Measurements from ENCODE around the gene ZC3H7A.

The ZC3H7A gene

GRCh38 chr16:11734025-11734652 lies 62.9 kb downstream of the ZC3H7A start:
- Histone ChIP-seq H3K79me2 (ENCODE audit: insufficient read depth, low read length) (peaks cover 15% of the 10 kb centered on the region), H3F3A (ENCODE audit: insufficient read depth, low read length) (no peaks in the 10 kb centered on the region), H4K20me1 (ENCODE audit: insufficient read depth, low read length) (no peaks in the 10 kb centered on the region), H3K4me2 (ENCODE audit: low read length) (peak overlapping the region; percentile 9; the same call in 1 of the 2 replicates), H3K4me3 (ENCODE audit: low read depth, low read length, poor library complexity, severe bottlenecking) (no peak overlapping the region), H3K9me3 (ENCODE audit: low read length) (no peaks in the 10 kb centered on the region), H3K9ac (ENCODE audit: low read length) (peak overlapping the region; percentile 24; the same call in 1 of the 2 replicates), H3K9me2 (ENCODE audit: low read depth, low read length) (no peaks in the 10 kb centered on the region), H3K27me3 (ENCODE audit: insufficient read depth, low read length) (no peaks in the 10 kb centered on the region), H2AFZ (ENCODE audit: low read length) (no peak overlapping the region), H3K4me1 (ENCODE audit: insufficient read depth, low read length, severe bottlenecking) (peaks cover 41% of the 10 kb centered on the region), H3K27ac (ENCODE audit: low read depth, low read length, poor library complexity, severe bottlenecking) (peak overlapping the region; percentile 62), H3K36me3 (ENCODE audit: insufficient read depth, low read length) (peaks cover 74% of the 10 kb centered on the region)
- TF ChIP-seq CTCF (IDR thresholded peaks at IDR 0.05; ENCODE audit: low read length): no peak
- no peak for TF ChIP-seq EZH2 (IDR thresholded peaks at IDR 0.05; ENCODE audit: borderline replicate concordance, low read length)

- no peak overlapping the region for H3K4me2 ChIP-seq (ENCODE audit: low read length)
- no peak overlapping the region for H3K9ac ChIP-seq (ENCODE audit: low read length)
- H3K9me2 ChIP-seq (ENCODE audit: low read depth, low read length): no peaks in the 10 kb centered on the region
- H3K79me2 ChIP-seq (ENCODE audit: insufficient read depth, low read length): no peaks in the 10 kb centered on the region
- H4K20me1 ChIP-seq (ENCODE audit: insufficient read depth, low read length): no peaks in the 10 kb centered on the region
- no peak overlapping the region for H3K4me3 ChIP-seq (ENCODE audit: low read depth, low read length, poor library complexity, severe bottlenecking)
- peaks cover 91% of the 10 kb centered on the region for H3K36me3 ChIP-seq (ENCODE audit: insufficient read depth, low read length)
- H3F3A ChIP-seq (ENCODE audit: insufficient read depth, low read length): no peaks in the 10 kb centered on the region
- TF ChIP-seq EZH2 (IDR thresholded peaks at IDR 0.05; ENCODE audit: borderline replicate concordance, low read length): no peak
- no peak for TF ChIP-seq CTCF (IDR thresholded peaks at IDR 0.05; ENCODE audit: low read length)
- no peak overlapping the region for H3K27ac ChIP-seq (ENCODE audit: low read depth, low read length, poor library complexity, severe bottlenecking)
- H3K9me3 ChIP-seq (ENCODE audit: low read length): no peaks in the 10 kb centered on the region
- H3K4me1 ChIP-seq (ENCODE audit: insufficient read depth, low read length, severe bottlenecking): peaks cover 25% of the 10 kb centered on the region
- H3K27me3 ChIP-seq (ENCODE audit: insufficient read depth, low read length): no peaks in the 10 kb centered on the region
- H2AFZ ChIP-seq (ENCODE audit: low read length): no peak overlapping the region
These were observed 65.8 kb downstream of the ZC3H7A start for GRCh38 chr16:11731222-11731621.

- Histone ChIP-seq H3F3A (ENCODE audit: insufficient read depth, low read length) (no peaks in the 10 kb centered on the region), H3K4me3 (ENCODE audit: low read depth, low read length, poor library complexity, severe bottlenecking) (no peak overlapping the region), H3K9ac (ENCODE audit: low read length) (no peak overlapping the region), H3K79me2 (ENCODE audit: insufficient read depth, low read length) (no peaks in the 10 kb centered on the region), H3K27me3 (ENCODE audit: insufficient read depth, low read length) (no peaks in the 10 kb centered on the region), H2AFZ (ENCODE audit: low read length) (no peak overlapping the region), H3K9me2 (ENCODE audit: low read depth, low read length) (no peaks in the 10 kb centered on the region), H3K36me3 (ENCODE audit: insufficient read depth, low read length) (peaks cover 91% of the 10 kb centered on the region), H3K9me3 (ENCODE audit: low read length) (no peaks in the 10 kb centered on the region), H3K4me2 (ENCODE audit: low read length) (no peak overlapping the region), H3K27ac (ENCODE audit: low read depth, low read length, poor library complexity, severe bottlenecking) (no peak overlapping the region), H4K20me1 (ENCODE audit: insufficient read depth, low read length) (no peaks in the 10 kb centered on the region), H3K4me1 (ENCODE audit: insufficient read depth, low read length, severe bottlenecking) (peaks cover 13% of the 10 kb centered on the region)
- TF ChIP-seq EZH2 (IDR thresholded peaks at IDR 0.05; ENCODE audit: borderline replicate concordance, low read length): no peak
- TF ChIP-seq CTCF (IDR thresholded peaks at IDR 0.05; ENCODE audit: low read length): no peak
These were observed 67.3 kb downstream of the ZC3H7A start for GRCh38 chr16:11729787-11730186.

Data from OCI-LY1 (cell line).